Gastrocnemius medialis (tissue), 4 donors: ENCODE results near the gene RAB34.

Source experiments
- POLR2A ChIP-seq, 2 donors: fragments of 450-650 bp; IDR thresholded peaks; one replicate each; pipeline ENCODE4 v1.6.1; 2017; ENCODE audit warnings: antibody characterized with exemption in 2 of 2, mild to moderate bottlenecking in 2 of 2, moderate library complexity in 2 of 2
- TF ChIP-seq, protein P1 (sequence below), 5 experiments: fragments of 450-650 bp in 3 of 5; fragments of 200-600 bp in 2 of 5; sonication (generic) in 2 of 5; IDR thresholded peaks in 4 of 5; conservative IDR thresholded peaks in 1 of 5; 1 replicate in 4 of 5; 2 replicates in 1 of 5; pipeline ENCODE4 v1.5.1; 2016 to 2019; ENCODE audit warnings: antibody characterized with exemption in 5 of 5, mild to moderate bottlenecking in 3 of 5, moderate library complexity in 3 of 5

- TF ChIP-seq, protein P1, sequence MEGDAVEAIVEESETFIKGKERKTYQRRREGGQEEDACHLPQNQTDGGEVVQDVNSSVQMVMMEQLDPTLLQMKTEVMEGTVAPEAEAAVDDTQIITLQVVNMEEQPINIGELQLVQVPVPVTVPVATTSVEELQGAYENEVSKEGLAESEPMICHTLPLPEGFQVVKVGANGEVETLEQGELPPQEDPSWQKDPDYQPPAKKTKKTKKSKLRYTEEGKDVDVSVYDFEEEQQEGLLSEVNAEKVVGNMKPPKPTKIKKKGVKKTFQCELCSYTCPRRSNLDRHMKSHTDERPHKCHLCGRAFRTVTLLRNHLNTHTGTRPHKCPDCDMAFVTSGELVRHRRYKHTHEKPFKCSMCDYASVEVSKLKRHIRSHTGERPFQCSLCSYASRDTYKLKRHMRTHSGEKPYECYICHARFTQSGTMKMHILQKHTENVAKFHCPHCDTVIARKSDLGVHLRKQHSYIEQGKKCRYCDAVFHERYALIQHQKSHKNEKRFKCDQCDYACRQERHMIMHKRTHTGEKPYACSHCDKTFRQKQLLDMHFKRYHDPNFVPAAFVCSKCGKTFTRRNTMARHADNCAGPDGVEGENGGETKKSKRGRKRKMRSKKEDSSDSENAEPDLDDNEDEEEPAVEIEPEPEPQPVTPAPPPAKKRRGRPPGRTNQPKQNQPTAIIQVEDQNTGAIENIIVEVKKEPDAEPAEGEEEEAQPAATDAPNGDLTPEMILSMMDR (IDR thresholded peaks at IDR 0.05 in 4 of 5, conservative IDR thresholded peaks at IDR 0.05 in 1 of 5) = no peak
- no peak for TF ChIP-seq POLR2A (IDR thresholded peaks at IDR 0.05)
Measured at GRCh38 chr17:28711723-28712031, 6.0 kb downstream of the RAB34 start, which contains the start of gene PROCA1.
